IMR-90 (cell line): Measurements from ENCODE around the gene SPSB4. TPM values are rescaled to one million over a fixed set of nuclear protein-coding genes. Genes with fewer than 3 reads are reported as not detected.

Source experiments
- ATAC-seq: fragments of 200-7000 bp; cut with Tn5 transposase; 2 replicates; pipeline ENCODE4 v1.9.1; 2020; ENCODE audit warnings: low read depth, mild to moderate bottlenecking, moderate library complexity
- BruUV-seq: library from RNA; stranded (reverse); fragments of 400-500 nt; replicated peaks from 2 replicates; lab custom pipeline; 2021; lab: Mats Ljungman, UMichigan
- CTCF ChIA-PET: fragments of 300-600 bp; formaldehyde crosslinking; extraction: SDS; loops from one replicate; lab custom pipeline; 2021; ENCODE audit warnings: antibody characterized with exemption; lab: Yijun Ruan, JAX
- POLR2A ChIA-PET: fragments of 300-600 bp; sonication (Branson Sonifier 250); formaldehyde crosslinking; loops from one replicate; lab custom pipeline; 2022; ENCODE audit warnings: antibody characterized with exemption; ENCODE audit not compliant: unreplicated experiment; lab: Charles Lee
- DNase-seq: peaks from one replicate; pipeline ENCODE4 v3.0.0; 2013
- H2AFZ ChIP-seq: replicated peaks from 2 replicates; pipeline ENCODE3; 2013; ENCODE audit warnings: low read length, mild to moderate bottlenecking; ENCODE audit not compliant: poor library complexity
- H2AK5ac ChIP-seq: 2 replicates; pipeline ENCODE4 v1.6.1; 2013; ENCODE audit warnings: low read depth, low read length, inconsistent platforms
- H2AK9ac ChIP-seq: replicated peaks from 2 replicates; pipeline ENCODE3; 2013; ENCODE audit warnings: mild to moderate bottlenecking, low read depth, low read length, moderate library complexity; ENCODE audit not compliant: poor library complexity
- H2BK120ac ChIP-seq: 2 replicates; pipeline ENCODE4 v1.6.1; 2013; ENCODE audit warnings: low read depth, low read length, inconsistent platforms
- H2BK15ac ChIP-seq: 3 replicates; pipeline ENCODE4 v1.6.1; 2013; ENCODE audit warnings: low read depth, low read length, inconsistent platforms
- H2BK20ac ChIP-seq: 2 replicates; pipeline ENCODE4 v1.6.1; 2013; ENCODE audit warnings: low read depth, mild to moderate bottlenecking, inconsistent platforms, low read length, moderate library complexity
- H2BK5ac ChIP-seq: 2 replicates; pipeline ENCODE4 v1.6.1; 2013; ENCODE audit warnings: mild to moderate bottlenecking, low read depth, low read length, inconsistent platforms; ENCODE audit not compliant: poor library complexity, severe bottlenecking
- H3K14ac ChIP-seq: replicated peaks from 2 replicates; pipeline ENCODE4 v1.6.1; 2013; ENCODE audit warnings: low read depth, low read length, inconsistent platforms
- H3K18ac ChIP-seq: 2 replicates; pipeline ENCODE4 v1.6.1; 2013; ENCODE audit warnings: low read depth, low read length, control low read depth
- H3K23ac ChIP-seq: 2 replicates; pipeline ENCODE4 v1.6.1; 2013; ENCODE audit warnings: low read depth, low read length, inconsistent platforms
- H3K27ac ChIP-seq: 2 replicates; pipeline ENCODE4 v1.5.1; 2013; ENCODE audit warnings: mild to moderate bottlenecking, control low read depth, low read length; ENCODE audit not compliant: insufficient read depth
- H3K27me3 ChIP-seq: 2 replicates; pipeline ENCODE4 v1.6.1; 2013; ENCODE audit warnings: low read length; ENCODE audit not compliant: control insufficient read depth, insufficient read depth
- H3K36me3 ChIP-seq: 2 replicates; pipeline ENCODE4 v1.6.1; 2013; ENCODE audit warnings: low read length, mixed read lengths; ENCODE audit not compliant: control insufficient read depth, insufficient read depth
- H3K4ac ChIP-seq: 2 replicates; pipeline ENCODE4 v1.6.1; 2013; ENCODE audit warnings: low read depth, low read length, inconsistent platforms
- H3K4me1 ChIP-seq: 2 replicates; pipeline ENCODE4 v1.6.1; 2013; ENCODE audit warnings: low read length, mixed read lengths; ENCODE audit not compliant: control insufficient read depth, insufficient read depth
- H3K4me2 ChIP-seq: 2 replicates; pipeline ENCODE4 v1.6.1; 2013; ENCODE audit warnings: low read depth, mild to moderate bottlenecking, control low read depth, low read length, moderate library complexity
- H3K4me3 ChIP-seq: 2 replicates; pipeline ENCODE4 v1.5.1; 2013; ENCODE audit warnings: low read depth, mild to moderate bottlenecking, control low read depth, low read length, moderate library complexity; ENCODE audit not compliant: insufficient read depth
- H3K56ac ChIP-seq: 2 replicates; pipeline ENCODE4 v1.6.1; 2013; ENCODE audit warnings: low read length, inconsistent platforms; ENCODE audit not compliant: insufficient read depth; ENCODE audit errors: extremely low read depth
- H3K79me1 ChIP-seq, 2 experiments: 2 replicates each; pipeline ENCODE4 v1.6.1; 2013; ENCODE audit warnings: low read length in 2 of 2, inconsistent platforms in 1 of 2, low read depth in 1 of 2
- H3K9ac ChIP-seq: 2 replicates; pipeline ENCODE4 v1.6.1; 2013; ENCODE audit warnings: low read depth, low read length, control low read depth
- H3K9me1 ChIP-seq: 2 replicates; pipeline ENCODE4 v1.6.1; 2013; ENCODE audit warnings: low read length, inconsistent platforms; ENCODE audit not compliant: insufficient read depth
- H3K9me3 ChIP-seq: 2 replicates; pipeline ENCODE4 v1.6.1; 2013; ENCODE audit warnings: low read length; ENCODE audit not compliant: control insufficient read depth, insufficient read depth
- H4K20me1 ChIP-seq: 2 replicates; pipeline ENCODE4 v1.6.1; 2013; ENCODE audit warnings: low read length, inconsistent platforms; ENCODE audit not compliant: insufficient read depth
- H4K5ac ChIP-seq: 2 replicates; pipeline ENCODE4 v1.6.1; 2013; ENCODE audit warnings: mild to moderate bottlenecking, low read depth, low read length, control low read depth
- H4K8ac ChIP-seq, 2 experiments: 2 replicates each; pipeline ENCODE4 v1.6.1; 2013; ENCODE audit warnings: low read depth in 2 of 2, low read length in 2 of 2, control low read depth in 1 of 2, inconsistent platforms in 1 of 2
- H4K91ac ChIP-seq: 2 replicates; pipeline ENCODE4 v1.6.1; 2013; ENCODE audit warnings: low read depth, low read length, inconsistent platforms; ENCODE audit not compliant: insufficient read depth
- MAFK ChIP-seq: IDR thresholded peaks from 2 replicates; pipeline ENCODE4 v1.6.1; 2012; ENCODE audit warnings: low read depth, low read length, improper control_type of control experiment
- RAD21 ChIP-seq: IDR thresholded peaks from 2 replicates; pipeline ENCODE4 v1.6.1; 2012; ENCODE audit warnings: low read length, improper control_type of control experiment
- RCOR1 ChIP-seq: IDR thresholded peaks from 2 replicates; pipeline ENCODE4 v1.6.1; 2012; ENCODE audit warnings: mild to moderate bottlenecking, low read length, improper control_type of control experiment; ENCODE audit not compliant: insufficient replicate concordance
- WGBS, 2 experiments: methylation state at CpG; one replicate each; pipeline versions ENCODE4 v1.1.5 to v1.1.7; 2013; ENCODE audit warnings: missing lambda C conversion rate in 2 of 2; ENCODE audit not compliant: insufficient read length in 1 of 2; ENCODE audit errors: extremely low coverage in 2 of 2; 5-methylcytosine and 5-hydroxymethylcytosine counted together
- dilution Hi-C: fragments of 300-500 bp; cut with HindIII; formaldehyde crosslinking; loops from one replicate; pipeline ENCODE4 v1.14.3; 2018; ENCODE audit warnings: low sequenced_read_pairs; ENCODE audit not compliant: unreplicated experiment
- in situ Hi-C: fragments of 300-500 bp; cut with MboI; formaldehyde crosslinking; loops from 3 replicates; pipeline ENCODE4 v1.14.3; 2019; ENCODE audit warnings: low sequenced_read_pairs, inconsistent platforms, mixed read lengths
- intact Hi-C: fragments of 100-400 bp; cut with micrococcal nuclease; formaldehyde crosslinking; loops from 2 replicates; pipeline ENCODE4 v1.10.0; 2022
- polyA plus RNA-seq, 3 experiments: library from polyadenylated mRNA; depleted of rRNA; stranded (reverse); fragments of >200 nt; gene quantifications; 2 replicates each; pipeline ENCODE4 v1.2.3, GENCODE V29; 2012; ENCODE audit warnings: low replicate concordance in 1 of 3
- total RNA-seq: library from RNA; depleted of rRNA; stranded (reverse); fragments of >200 nt; gene quantifications from 2 replicates; pipeline ENCODE4 v1.2.3, GENCODE V29; 2012
- TF ChIP-seq, protein P1 (sequence below): conservative IDR thresholded peaks from 2 replicates; pipeline ENCODE4 v1.5.1; 2012; ENCODE audit warnings: mild to moderate bottlenecking, low read depth, low read length, improper control_type of control experiment

Gene SPSB4
- total and polyA plus RNA-seq, 2 of the 4 experiments (the other 2 are of a cell fraction) = not detected

DNA sequence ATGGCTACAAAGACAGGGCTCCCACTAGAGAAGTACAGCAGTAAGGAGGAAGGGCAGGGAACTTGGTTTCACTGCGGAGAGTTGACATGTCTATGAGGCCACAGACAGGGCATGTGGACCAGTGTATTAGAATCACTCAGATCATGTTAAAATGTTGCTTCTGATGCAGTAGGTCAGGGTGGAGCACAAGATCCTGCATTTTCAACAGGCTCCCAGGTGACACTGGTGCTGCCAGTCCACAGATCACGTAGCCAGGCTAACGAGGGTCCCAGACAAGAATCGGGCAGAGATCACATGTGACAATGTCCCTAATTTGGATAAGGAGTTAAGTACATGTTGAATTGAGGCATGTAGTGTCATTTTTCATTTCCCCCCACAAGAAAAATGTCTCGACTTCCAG lies 73.6 kb downstream of the SPSB4 start:
- H3K56ac ChIP-seq = no peak overlapping the region
- H3K36me3 ChIP-seq = no peaks in the 10 kb centered on the region
- no peak overlapping the region for H3K4ac ChIP-seq
- in situ Hi-C loops = no loop called here
- H3K27me3 ChIP-seq = peaks cover 5% of the 10 kb centered on the region; the same call in 1 of the 2 replicates
- H3K79me1 ChIP-seq = no peaks in the 10 kb centered on the region
- H3K4me3 ChIP-seq = no peak overlapping the region
- no peak overlapping the region for H2BK5ac ChIP-seq
- TF ChIP-seq MAFK (no peak), RAD21 (no peak), RCOR1 (no peak)
- TF ChIP-seq, protein P1, sequence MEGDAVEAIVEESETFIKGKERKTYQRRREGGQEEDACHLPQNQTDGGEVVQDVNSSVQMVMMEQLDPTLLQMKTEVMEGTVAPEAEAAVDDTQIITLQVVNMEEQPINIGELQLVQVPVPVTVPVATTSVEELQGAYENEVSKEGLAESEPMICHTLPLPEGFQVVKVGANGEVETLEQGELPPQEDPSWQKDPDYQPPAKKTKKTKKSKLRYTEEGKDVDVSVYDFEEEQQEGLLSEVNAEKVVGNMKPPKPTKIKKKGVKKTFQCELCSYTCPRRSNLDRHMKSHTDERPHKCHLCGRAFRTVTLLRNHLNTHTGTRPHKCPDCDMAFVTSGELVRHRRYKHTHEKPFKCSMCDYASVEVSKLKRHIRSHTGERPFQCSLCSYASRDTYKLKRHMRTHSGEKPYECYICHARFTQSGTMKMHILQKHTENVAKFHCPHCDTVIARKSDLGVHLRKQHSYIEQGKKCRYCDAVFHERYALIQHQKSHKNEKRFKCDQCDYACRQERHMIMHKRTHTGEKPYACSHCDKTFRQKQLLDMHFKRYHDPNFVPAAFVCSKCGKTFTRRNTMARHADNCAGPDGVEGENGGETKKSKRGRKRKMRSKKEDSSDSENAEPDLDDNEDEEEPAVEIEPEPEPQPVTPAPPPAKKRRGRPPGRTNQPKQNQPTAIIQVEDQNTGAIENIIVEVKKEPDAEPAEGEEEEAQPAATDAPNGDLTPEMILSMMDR = no peak
- no peak overlapping the region for H2BK120ac ChIP-seq
- H3K9me1 ChIP-seq = no peaks in the 10 kb centered on the region
- H4K5ac ChIP-seq = no peak overlapping the region
- DNase-seq = no peak
- POLR2A ChIA-PET = no interaction called here
- no peak overlapping the region for H4K91ac ChIP-seq
- H3K9ac ChIP-seq = no peak overlapping the region
- no peak overlapping the region for H3K4me2 ChIP-seq
- no peak overlapping the region for H2AFZ ChIP-seq
- no peak overlapping the region for H3K18ac ChIP-seq
- no peak overlapping the region for H2BK15ac ChIP-seq
- H4K20me1 ChIP-seq = no peaks in the 10 kb centered on the region
- H3K14ac ChIP-seq = no peak overlapping the region
- CTCF ChIA-PET = no interaction called here
- no peak overlapping the region for H2AK9ac ChIP-seq
- no peaks in the 10 kb centered on the region for H3K9me3 ChIP-seq
- no peak overlapping the region for H3K27ac ChIP-seq
- dilution Hi-C loops = no loop called here
- no TSS peak for BruUV-seq
- H2BK20ac ChIP-seq = no peak overlapping the region
- intact Hi-C loops = no loop called here
- no peak for ATAC-seq
- no peak overlapping the region for H2AK5ac ChIP-seq
- no peaks in the 10 kb centered on the region for H3K4me1 ChIP-seq
- no peak overlapping the region for H4K8ac ChIP-seq
- no peak overlapping the region for H3K23ac ChIP-seq
- WGBS, 2 experiments = 83% methylated on average over 2 of the region's 5 CpGs; no CpG with 5 or more reads in 1 of the 2 experiments
